HEK293 (cell line): Measurements from ENCODE around the gene SMPDL3A.

Experiments
- CTCF ChIA-PET: fragments of 350-600 bp; formaldehyde crosslinking; extraction: SDS; loops from one replicate; lab custom pipeline; 2021; ENCODE audit warnings: antibody characterized with exemption; lab: Yijun Ruan, JAX
- POLR2A ChIA-PET: fragments of 300-600 bp; formaldehyde crosslinking; extraction: SDS; loops from one replicate; lab custom pipeline; 2020; ENCODE audit warnings: antibody characterized with exemption, inconsistent platforms; lab: Yijun Ruan, JAX
- H3K27ac ChIP-seq: fragments of 200-500 bp; sonication (Bioruptor generic); 2 replicates; pipeline ENCODE4 v1.5.1; 2014; ENCODE audit warnings: low read depth, low read length, control low read depth, inconsistent platforms; ENCODE audit errors: extremely low read depth
- H3K36me3 ChIP-seq, 2 experiments: fragments of 200-500 bp in 1 of 2; sonication (Bioruptor generic) in 1 of 2; 1 replicate in 1 of 2; 2 replicates in 1 of 2; pipeline ENCODE4 v1.5.1; 2014 to 2017; ENCODE audit warnings: inconsistent platforms in 2 of 2, low read length in 2 of 2; ENCODE audit not compliant: control insufficient read depth in 2 of 2, insufficient read depth in 1 of 2
- H3K4me1 ChIP-seq: fragments of 200-500 bp; sonication (Bioruptor generic); 2 replicates; pipeline ENCODE4 v1.5.1; 2014; ENCODE audit warnings: mild to moderate bottlenecking, low read length, inconsistent platforms; ENCODE audit not compliant: control insufficient read depth, insufficient read depth
- H3K4me3 ChIP-seq: 2 replicates; pipeline ENCODE4 v1.5.1; 2011; ENCODE audit warnings: low read depth, mild to moderate bottlenecking, control low read depth, low read length, moderate library complexity
- H3K9me3 ChIP-seq: fragments of 200-500 bp; sonication (Bioruptor generic); 2 replicates; pipeline ENCODE4 v1.5.1; 2014; ENCODE audit warnings: low read depth, low read length, inconsistent platforms; ENCODE audit not compliant: control insufficient read depth, insufficient read depth
- HOXD13 ChIP-seq: sonication (generic); formaldehyde crosslinking; IDR thresholded peaks from 2 replicates; pipeline ENCODE4 v1.8.0; 2022; ENCODE audit warnings: missing genetic modification reagents, borderline replicate concordance
- KLF16 ChIP-seq: fragments of 450-650 bp; formaldehyde crosslinking; IDR thresholded peaks from 2 replicates; pipeline ENCODE4 v1.5.1; 2017; ENCODE audit warnings: missing biosample characterization, missing genetic modification characterization
- KLF9 ChIP-seq: fragments of 450-650 bp; formaldehyde crosslinking; IDR thresholded peaks from 2 replicates; pipeline ENCODE4 v1.5.1; 2016; ENCODE audit warnings: missing biosample characterization, missing genetic modification characterization, low read depth
- WT1 ChIP-seq: fragments of 450-650 bp; formaldehyde crosslinking; IDR thresholded peaks from 2 replicates; pipeline ENCODE4 v1.5.1; 2016; ENCODE audit warnings: missing biosample characterization, missing genetic modification characterization
- ZBTB21 ChIP-seq: fragments of 450-650 bp; formaldehyde crosslinking; IDR thresholded peaks from 2 replicates; pipeline ENCODE4 v1.5.1; 2017; ENCODE audit warnings: missing biosample characterization, missing genetic modification characterization
- ZNF132 ChIP-seq: fragments of 450-650 bp; formaldehyde crosslinking; IDR thresholded peaks from 2 replicates; pipeline ENCODE4 v1.5.1; 2017; ENCODE audit warnings: missing biosample characterization, missing genetic modification characterization, borderline replicate concordance
- ZNF138 ChIP-seq: fragments of 450-650 bp; formaldehyde crosslinking; IDR thresholded peaks from 2 replicates; pipeline ENCODE4 v1.5.1; 2016; ENCODE audit warnings: missing biosample characterization, missing genetic modification characterization, borderline replicate concordance
- ZNF146 ChIP-seq: fragments of 450-650 bp; formaldehyde crosslinking; IDR thresholded peaks from 2 replicates; pipeline ENCODE4 v1.5.1; 2016; ENCODE audit warnings: missing biosample characterization, missing genetic modification characterization
- ZNF157 ChIP-seq: fragments of 450-650 bp; formaldehyde crosslinking; IDR thresholded peaks from 2 replicates; pipeline ENCODE4 v1.5.1; 2016; ENCODE audit warnings: missing biosample characterization, missing genetic modification characterization
- ZNF16 ChIP-seq: fragments of 450-650 bp; formaldehyde crosslinking; IDR thresholded peaks from 2 replicates; pipeline ENCODE4 v1.5.1; 2016; ENCODE audit warnings: low read depth, missing biosample characterization, missing genetic modification characterization
- ZNF184 ChIP-seq: fragments of 450-650 bp; IDR thresholded peaks from 2 replicates; pipeline ENCODE4 v1.5.1; 2018; ENCODE audit warnings: missing biosample characterization, mild to moderate bottlenecking, missing genetic modification characterization
- ZNF214 ChIP-seq: fragments of 450-650 bp; formaldehyde crosslinking; IDR thresholded peaks from 2 replicates; pipeline ENCODE4 v1.5.1; 2017; ENCODE audit warnings: missing biosample characterization, mild to moderate bottlenecking, missing genetic modification characterization, borderline replicate concordance
- ZNF423 ChIP-seq: fragments of 450-650 bp; formaldehyde crosslinking; IDR thresholded peaks from 2 replicates; pipeline ENCODE4 v1.5.1; 2016; ENCODE audit warnings: missing biosample characterization, missing genetic modification characterization
- ZNF48 ChIP-seq: fragments of 450-650 bp; formaldehyde crosslinking; IDR thresholded peaks from 2 replicates; pipeline ENCODE4 v1.5.1; 2016; ENCODE audit warnings: missing biosample characterization, missing genetic modification characterization
- ZNF514 ChIP-seq: fragments of 450-650 bp; formaldehyde crosslinking; IDR thresholded peaks from 2 replicates; pipeline ENCODE4 v1.5.1; 2016; ENCODE audit warnings: missing biosample characterization, missing genetic modification characterization
- ZNF629 ChIP-seq: fragments of 450-650 bp; formaldehyde crosslinking; IDR thresholded peaks from 2 replicates; pipeline ENCODE4 v1.5.1; 2017; ENCODE audit warnings: missing biosample characterization, missing genetic modification characterization
- ZNF654 ChIP-seq: fragments of 450-650 bp; formaldehyde crosslinking; IDR thresholded peaks from 2 replicates; pipeline ENCODE4 v1.5.1; 2016; ENCODE audit warnings: low read depth, missing biosample characterization, missing genetic modification characterization
- ZXDB ChIP-seq: fragments of 450-650 bp; formaldehyde crosslinking; IDR thresholded peaks from 2 replicates; pipeline ENCODE4 v1.5.1; 2016; ENCODE audit warnings: missing biosample characterization, missing genetic modification characterization
- TF ChIP-seq, protein P1 (sequence below): fragments of 450-650 bp; IDR thresholded peaks from 2 replicates; pipeline ENCODE4 v1.5.1; 2018; ENCODE audit warnings: missing biosample characterization, missing genetic modification characterization
- TF ChIP-seq, protein P2 (sequence below): fragments of 450-650 bp; formaldehyde crosslinking; IDR thresholded peaks from 2 replicates; pipeline ENCODE4 v1.5.1; 2017; ENCODE audit warnings: missing biosample characterization, missing genetic modification characterization
- TF ChIP-seq, protein P3 (sequence below): fragments of 450-650 bp; formaldehyde crosslinking; IDR thresholded peaks from 2 replicates; pipeline ENCODE4 v1.5.1; 2016; ENCODE audit warnings: missing biosample characterization, missing genetic modification characterization, low read depth
- TF ChIP-seq, protein P4 (sequence below): fragments of 450-650 bp; formaldehyde crosslinking; IDR thresholded peaks from 2 replicates; pipeline ENCODE4 v1.5.1; 2016; ENCODE audit warnings: missing biosample characterization, missing genetic modification characterization
- TF ChIP-seq, protein P5 (sequence below): fragments of 450-650 bp; formaldehyde crosslinking; IDR thresholded peaks from 2 replicates; pipeline ENCODE4 v1.5.1; 2016; ENCODE audit warnings: missing biosample characterization, missing genetic modification characterization, borderline replicate concordance
- TF ChIP-seq, protein P6 (sequence below): fragments of 450-650 bp; formaldehyde crosslinking; IDR thresholded peaks from 2 replicates; pipeline ENCODE4 v1.5.1; 2016; ENCODE audit warnings: missing biosample characterization, missing genetic modification characterization, borderline replicate concordance

SMPDL3A gene

DNA sequence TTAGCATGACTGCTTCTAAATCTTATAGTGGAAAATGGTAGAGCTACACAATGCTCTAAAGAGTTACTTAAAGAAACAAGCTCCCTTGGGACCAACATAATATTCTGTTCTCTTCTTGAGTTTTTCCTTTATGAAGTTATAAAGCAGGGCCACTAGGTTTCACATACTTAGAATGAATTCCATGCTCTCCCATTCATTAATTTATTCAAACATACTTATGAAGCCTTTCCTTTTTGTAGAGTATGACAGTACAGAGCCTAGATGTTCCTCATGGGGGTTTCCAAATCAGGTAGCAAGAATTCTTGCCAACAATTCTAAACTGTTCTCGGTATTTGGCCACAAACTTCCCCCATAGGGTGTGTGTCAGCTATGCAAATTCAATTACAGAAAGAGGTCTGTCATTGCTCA, 30.1 kb upstream of the SMPDL3A start:
- Histone ChIP-seq H3K9me3 (no peaks in the 10 kb centered on the region), H3K27ac (no peak overlapping the region), H3K4me3 (no peak overlapping the region), H3K36me3 (no peaks in the 10 kb centered on the region)
- TF ChIP-seq, protein P1, sequence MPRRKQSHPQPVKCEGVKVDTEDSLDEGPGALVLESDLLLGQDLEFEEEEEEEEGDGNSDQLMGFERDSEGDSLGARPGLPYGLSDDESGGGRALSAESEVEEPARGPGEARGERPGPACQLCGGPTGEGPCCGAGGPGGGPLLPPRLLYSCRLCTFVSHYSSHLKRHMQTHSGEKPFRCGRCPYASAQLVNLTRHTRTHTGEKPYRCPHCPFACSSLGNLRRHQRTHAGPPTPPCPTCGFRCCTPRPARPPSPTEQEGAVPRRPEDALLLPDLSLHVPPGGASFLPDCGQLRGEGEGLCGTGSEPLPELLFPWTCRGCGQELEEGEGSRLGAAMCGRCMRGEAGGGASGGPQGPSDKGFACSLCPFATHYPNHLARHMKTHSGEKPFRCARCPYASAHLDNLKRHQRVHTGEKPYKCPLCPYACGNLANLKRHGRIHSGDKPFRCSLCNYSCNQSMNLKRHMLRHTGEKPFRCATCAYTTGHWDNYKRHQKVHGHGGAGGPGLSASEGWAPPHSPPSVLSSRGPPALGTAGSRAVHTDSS (tag by site-specific recombination) = no peak
- TF ChIP-seq ZNF16 (tag by site-specific recombination) = no peak
- TF ChIP-seq ZNF423 (tag by site-specific recombination) = no peak
- no peak for TF ChIP-seq ZXDB (tag by site-specific recombination)
- TF ChIP-seq ZNF214 = no peak
- TF ChIP-seq WT1 = no peak
- TF ChIP-seq, protein P2, sequence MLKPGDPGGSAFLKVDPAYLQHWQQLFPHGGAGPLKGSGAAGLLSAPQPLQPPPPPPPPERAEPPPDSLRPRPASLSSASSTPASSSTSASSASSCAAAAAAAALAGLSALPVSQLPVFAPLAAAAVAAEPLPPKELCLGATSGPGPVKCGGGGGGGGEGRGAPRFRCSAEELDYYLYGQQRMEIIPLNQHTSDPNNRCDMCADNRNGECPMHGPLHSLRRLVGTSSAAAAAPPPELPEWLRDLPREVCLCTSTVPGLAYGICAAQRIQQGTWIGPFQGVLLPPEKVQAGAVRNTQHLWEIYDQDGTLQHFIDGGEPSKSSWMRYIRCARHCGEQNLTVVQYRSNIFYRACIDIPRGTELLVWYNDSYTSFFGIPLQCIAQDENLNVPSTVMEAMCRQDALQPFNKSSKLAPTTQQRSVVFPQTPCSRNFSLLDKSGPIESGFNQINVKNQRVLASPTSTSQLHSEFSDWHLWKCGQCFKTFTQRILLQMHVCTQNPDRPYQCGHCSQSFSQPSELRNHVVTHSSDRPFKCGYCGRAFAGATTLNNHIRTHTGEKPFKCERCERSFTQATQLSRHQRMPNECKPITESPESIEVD (tag by site-specific recombination) = no peak
- no peak for TF ChIP-seq ZNF157 (tag by site-specific recombination)
- TF ChIP-seq, protein P3, sequence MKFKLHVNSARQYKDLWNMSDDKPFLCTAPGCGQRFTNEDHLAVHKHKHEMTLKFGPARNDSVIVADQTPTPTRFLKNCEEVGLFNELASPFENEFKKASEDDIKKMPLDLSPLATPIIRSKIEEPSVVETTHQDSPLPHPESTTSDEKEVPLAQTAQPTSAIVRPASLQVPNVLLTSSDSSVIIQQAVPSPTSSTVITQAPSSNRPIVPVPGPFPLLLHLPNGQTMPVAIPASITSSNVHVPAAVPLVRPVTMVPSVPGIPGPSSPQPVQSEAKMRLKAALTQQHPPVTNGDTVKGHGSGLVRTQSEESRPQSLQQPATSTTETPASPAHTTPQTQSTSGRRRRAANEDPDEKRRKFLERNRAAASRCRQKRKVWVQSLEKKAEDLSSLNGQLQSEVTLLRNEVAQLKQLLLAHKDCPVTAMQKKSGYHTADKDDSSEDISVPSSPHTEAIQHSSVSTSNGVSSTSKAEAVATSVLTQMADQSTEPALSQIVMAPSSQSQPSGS (tag by site-specific recombination) = no peak
- TF ChIP-seq ZNF629 = no peak
- TF ChIP-seq KLF9 (tag by site-specific recombination) = no peak
- no peak for TF ChIP-seq HOXD13
- TF ChIP-seq ZNF146 (tag by site-specific recombination) = no peak
- TF ChIP-seq, protein P4, sequence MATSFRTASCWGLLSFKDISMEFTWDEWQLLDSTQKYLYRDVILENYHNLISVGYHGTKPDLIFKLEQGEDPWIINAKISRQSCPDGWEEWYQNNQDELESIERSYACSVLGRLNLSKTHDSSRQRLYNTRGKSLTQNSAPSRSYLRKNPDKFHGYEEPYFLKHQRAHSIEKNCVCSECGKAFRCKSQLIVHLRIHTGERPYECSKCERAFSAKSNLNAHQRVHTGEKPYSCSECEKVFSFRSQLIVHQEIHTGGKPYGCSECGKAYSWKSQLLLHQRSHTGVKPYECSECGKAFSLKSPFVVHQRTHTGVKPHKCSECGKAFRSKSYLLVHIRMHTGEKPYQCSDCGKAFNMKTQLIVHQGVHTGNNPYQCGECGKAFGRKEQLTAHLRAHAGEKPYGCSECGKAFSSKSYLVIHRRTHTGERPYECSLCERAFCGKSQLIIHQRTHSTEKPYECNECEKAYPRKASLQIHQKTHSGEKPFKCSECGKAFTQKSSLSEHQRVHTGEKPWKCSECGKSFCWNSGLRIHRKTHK = no peak
- no peak for TF ChIP-seq ZNF48 (tag by site-specific recombination)
- TF ChIP-seq ZBTB21 (tag by site-specific recombination) = no peak
- TF ChIP-seq, all 188 proteins: peak for 0
- CTCF ChIA-PET = interaction anchor here (0.7 kb wide), 2 partner anchors 79 to 81 kb away, joined by 4 to 5 read pairs; no protein-coding TSS in a partner anchor
- H3K4me1 ChIP-seq = no peaks in the 10 kb centered on the region
- POLR2A ChIA-PET = interaction anchor here (0.5 kb wide), 1 partner anchor 43 kb away, joined by 8 read pairs; no protein-coding TSS in a partner anchor

DNA sequence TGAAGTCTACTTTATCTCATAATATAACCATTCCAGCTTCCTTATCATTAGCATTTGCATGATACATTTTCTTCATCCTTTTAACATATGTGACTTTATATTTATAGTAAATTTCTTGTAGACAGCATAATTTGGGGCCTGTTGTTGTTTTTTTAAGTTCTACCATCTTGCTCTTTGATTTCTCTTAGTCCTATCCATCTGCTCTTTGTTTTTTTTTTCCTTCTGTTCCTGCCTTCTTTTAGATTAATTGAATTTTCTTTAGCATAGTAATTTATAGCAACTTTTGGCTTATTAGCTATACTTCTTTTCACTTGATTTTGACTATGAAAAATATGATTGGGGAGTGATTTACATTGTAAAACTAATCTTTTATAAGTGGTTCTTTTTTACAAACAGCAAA, 28.7 kb upstream of the SMPDL3A start:
- Histone ChIP-seq H3K36me3 (no peaks in the 10 kb centered on the region), H3K9me3 (no peaks in the 10 kb centered on the region), H3K27ac (no peak overlapping the region), H3K4me3 (no peak overlapping the region), H3K4me1 (no peaks in the 10 kb centered on the region)
- ChIA-PET CTCF (no interaction called here), POLR2A (no interaction called here)
- TF ChIP-seq ZNF184 (tag by site-specific recombination) (no peak), ZNF138 (tag by site-specific recombination) (no peak), ZNF654 (tag by site-specific recombination) (no peak), ZNF214 (no peak), ZNF514 (no peak), ZNF132 (tag by site-specific recombination) (no peak), KLF16 (tag by site-specific recombination) (no peak)
- TF ChIP-seq, protein P5, sequence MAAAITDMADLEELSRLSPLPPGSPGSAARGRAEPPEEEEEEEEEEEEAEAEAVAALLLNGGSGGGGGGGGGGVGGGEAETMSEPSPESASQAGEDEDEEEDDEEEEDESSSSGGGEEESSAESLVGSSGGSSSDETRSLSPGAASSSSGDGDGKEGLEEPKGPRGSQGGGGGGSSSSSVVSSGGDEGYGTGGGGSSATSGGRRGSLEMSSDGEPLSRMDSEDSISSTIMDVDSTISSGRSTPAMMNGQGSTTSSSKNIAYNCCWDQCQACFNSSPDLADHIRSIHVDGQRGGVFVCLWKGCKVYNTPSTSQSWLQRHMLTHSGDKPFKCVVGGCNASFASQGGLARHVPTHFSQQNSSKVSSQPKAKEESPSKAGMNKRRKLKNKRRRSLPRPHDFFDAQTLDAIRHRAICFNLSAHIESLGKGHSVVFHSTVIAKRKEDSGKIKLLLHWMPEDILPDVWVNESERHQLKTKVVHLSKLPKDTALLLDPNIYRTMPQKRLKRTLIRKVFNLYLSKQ (tag by site-specific recombination) = no peak
- TF ChIP-seq, protein P6, sequence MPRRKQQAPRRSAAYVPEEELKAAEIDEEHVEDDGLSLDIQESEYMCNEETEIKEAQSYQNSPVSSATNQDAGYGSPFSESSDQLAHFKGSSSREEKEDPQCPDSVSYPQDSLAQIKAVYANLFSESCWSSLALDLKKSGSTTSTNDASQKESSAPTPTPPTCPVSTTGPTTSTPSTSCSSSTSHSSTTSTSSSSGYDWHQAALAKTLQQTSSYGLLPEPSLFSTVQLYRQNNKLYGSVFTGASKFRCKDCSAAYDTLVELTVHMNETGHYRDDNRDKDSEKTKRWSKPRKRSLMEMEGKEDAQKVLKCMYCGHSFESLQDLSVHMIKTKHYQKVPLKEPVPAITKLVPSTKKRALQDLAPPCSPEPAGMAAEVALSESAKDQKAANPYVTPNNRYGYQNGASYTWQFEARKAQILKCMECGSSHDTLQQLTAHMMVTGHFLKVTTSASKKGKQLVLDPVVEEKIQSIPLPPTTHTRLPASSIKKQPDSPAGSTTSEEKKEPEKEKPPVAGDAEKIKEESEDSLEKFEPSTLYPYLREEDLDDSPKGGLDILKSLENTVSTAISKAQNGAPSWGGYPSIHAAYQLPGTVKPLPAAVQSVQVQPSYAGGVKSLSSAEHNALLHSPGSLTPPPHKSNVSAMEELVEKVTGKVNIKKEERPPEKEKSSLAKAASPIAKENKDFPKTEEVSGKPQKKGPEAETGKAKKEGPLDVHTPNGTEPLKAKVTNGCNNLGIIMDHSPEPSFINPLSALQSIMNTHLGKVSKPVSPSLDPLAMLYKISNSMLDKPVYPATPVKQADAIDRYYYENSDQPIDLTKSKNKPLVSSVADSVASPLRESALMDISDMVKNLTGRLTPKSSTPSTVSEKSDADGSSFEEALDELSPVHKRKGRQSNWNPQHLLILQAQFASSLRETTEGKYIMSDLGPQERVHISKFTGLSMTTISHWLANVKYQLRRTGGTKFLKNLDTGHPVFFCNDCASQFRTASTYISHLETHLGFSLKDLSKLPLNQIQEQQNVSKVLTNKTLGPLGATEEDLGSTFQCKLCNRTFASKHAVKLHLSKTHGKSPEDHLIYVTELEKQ = no peak
